ENCODE data around the gene VAC14. TPM values are rescaled to one million over a fixed set of nuclear protein-coding genes. Genes with fewer than 3 reads are reported as not detected.

VAC14 gene
- total RNA-seq, 1 experiment from 2014 or later = 35.3 TPM

DNA sequence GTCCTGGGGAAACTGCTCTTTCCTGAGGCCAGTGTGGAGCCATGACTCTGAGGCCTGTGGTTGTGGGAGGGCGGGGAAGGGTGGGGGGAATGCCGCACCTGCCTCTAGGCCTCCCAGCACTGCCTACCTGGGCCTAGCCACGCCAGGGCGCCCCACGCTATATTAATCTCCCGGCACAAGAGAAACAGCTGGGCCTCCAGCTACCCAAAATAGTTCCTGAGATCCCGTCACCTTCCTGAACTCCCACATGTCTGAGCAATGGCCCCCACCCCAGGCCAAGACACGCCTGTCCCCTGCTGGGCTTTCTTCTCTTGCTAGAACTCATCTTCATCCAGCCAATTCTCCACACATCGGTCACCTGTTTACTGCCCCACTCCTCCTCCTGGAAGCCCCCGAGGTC lies 102.1 kb downstream of the VAC14 start:
- Histone ChIP-seq H3K9ac (ENCODE audit: low read length) (no peak overlapping the region), H3K9me3 (ENCODE audit: control insufficient read depth in 1 of 2, insufficient read depth in 1 of 2, low read depth in 1 of 2, low read length in 2 of 2) (no peaks in the 10 kb centered on the region), H3K79me2 (ENCODE audit: insufficient read depth, low read length) (no peaks in the 10 kb centered on the region), H4K20me1 (ENCODE audit: insufficient read depth) (no peaks in the 10 kb centered on the region), H3K27me3 (ENCODE audit: insufficient read depth, low read length) (no peaks in the 10 kb centered on the region), H3K36me3 (ENCODE audit: control insufficient read depth in 1 of 2, insufficient read depth in 2 of 2, low read length in 2 of 2) (no peaks in the 10 kb centered on the region), H3K4me2 (ENCODE audit: low read length) (no peak overlapping the region), H3K4me3 (replicated peaks in 1 of 2; ENCODE audit: low read depth in 1 of 2, low read length in 2 of 2) (no peak overlapping the region), H2AFZ (ENCODE audit: low read depth, low read length, poor library complexity, severe bottlenecking) (no peak overlapping the region), H3K4me1 (ENCODE audit: control insufficient read depth in 1 of 2, insufficient read depth in 2 of 2, low read length in 2 of 2) (peaks cover 25 to 45% of the 10 kb centered on the region in 2 experiments), H3K27ac (ENCODE audit: low read depth, low read length) (no peak overlapping the region), H3K9me2 (ENCODE audit: insufficient read depth) (no peaks in the 10 kb centered on the region)
- ChIA-PET RAD21 (ENCODE audit: low non-redundant PET in 1 of 2, low total read pairs in 2 of 2, uncharacterized antibody in 2 of 2, unreplicated experiment in 2 of 2) (no interaction called here), CTCF (no interaction called here), POLR2A (no interaction called here)
- ATAC-seq (no peak), DNase-seq (ENCODE audit: low read depth, low spot score) (no peak)
- intact Hi-C loops (cut with micrococcal nuclease) = no loop called here
- TF ChIP-seq, protein P1, sequence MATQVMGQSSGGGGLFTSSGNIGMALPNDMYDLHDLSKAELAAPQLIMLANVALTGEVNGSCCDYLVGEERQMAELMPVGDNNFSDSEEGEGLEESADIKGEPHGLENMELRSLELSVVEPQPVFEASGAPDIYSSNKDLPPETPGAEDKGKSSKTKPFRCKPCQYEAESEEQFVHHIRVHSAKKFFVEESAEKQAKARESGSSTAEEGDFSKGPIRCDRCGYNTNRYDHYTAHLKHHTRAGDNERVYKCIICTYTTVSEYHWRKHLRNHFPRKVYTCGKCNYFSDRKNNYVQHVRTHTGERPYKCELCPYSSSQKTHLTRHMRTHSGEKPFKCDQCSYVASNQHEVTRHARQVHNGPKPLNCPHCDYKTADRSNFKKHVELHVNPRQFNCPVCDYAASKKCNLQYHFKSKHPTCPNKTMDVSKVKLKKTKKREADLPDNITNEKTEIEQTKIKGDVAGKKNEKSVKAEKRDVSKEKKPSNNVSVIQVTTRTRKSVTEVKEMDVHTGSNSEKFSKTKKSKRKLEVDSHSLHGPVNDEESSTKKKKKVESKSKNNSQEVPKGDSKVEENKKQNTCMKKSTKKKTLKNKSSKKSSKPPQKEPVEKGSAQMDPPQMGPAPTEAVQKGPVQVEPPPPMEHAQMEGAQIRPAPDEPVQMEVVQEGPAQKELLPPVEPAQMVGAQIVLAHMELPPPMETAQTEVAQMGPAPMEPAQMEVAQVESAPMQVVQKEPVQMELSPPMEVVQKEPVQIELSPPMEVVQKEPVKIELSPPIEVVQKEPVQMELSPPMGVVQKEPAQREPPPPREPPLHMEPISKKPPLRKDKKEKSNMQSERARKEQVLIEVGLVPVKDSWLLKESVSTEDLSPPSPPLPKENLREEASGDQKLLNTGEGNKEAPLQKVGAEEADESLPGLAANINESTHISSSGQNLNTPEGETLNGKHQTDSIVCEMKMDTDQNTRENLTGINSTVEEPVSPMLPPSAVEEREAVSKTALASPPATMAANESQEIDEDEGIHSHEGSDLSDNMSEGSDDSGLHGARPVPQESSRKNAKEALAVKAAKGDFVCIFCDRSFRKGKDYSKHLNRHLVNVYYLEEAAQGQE (IDR thresholded peaks at IDR 0.05; ENCODE audit: low read depth) = no peak
- TF ChIP-seq ZFX (IDR thresholded peaks at IDR 0.05) (no peak), RAD21 (IDR thresholded peaks at IDR 0.05; ENCODE audit: low read depth) (no peak), SIN3A (IDR thresholded peaks at IDR 0.05; ENCODE audit: low read depth) (no peak), CBX3 (IDR thresholded peaks at IDR 0.05; ENCODE audit: low read depth) (no peak), EZH2 (IDR thresholded peaks at IDR 0.05) (no peak), TCF7L2 (IDR thresholded peaks at IDR 0.05; ENCODE audit: borderline replicate concordance, extremely low read depth, insufficient read depth, insufficient read length) (no peak)
- BruUV-seq (replicated peaks) = no TSS peak
